PFSK-1 (cell line): ENCODE results near the gene HDDC3.

Experiments
- FOXP2 ChIP-seq: optimal IDR thresholded peaks from 2 replicates; pipeline ENCODE3; 2011; ENCODE audit warnings: borderline replicate concordance, control low read depth, inconsistent platforms; ENCODE audit not compliant: insufficient read depth; ENCODE audit errors: extremely low read length, extremely low read depth
- POLR2AphosphoS5 ChIP-seq: IDR thresholded peaks from 2 replicates; pipeline ENCODE4 v1.6.1; 2012; ENCODE audit warnings: low read depth, mild to moderate bottlenecking, control low read depth, low read length, moderate library complexity
- SIN3A ChIP-seq: IDR thresholded peaks from 2 replicates; pipeline ENCODE4 v1.6.1; 2012; ENCODE audit warnings: mild to moderate bottlenecking, low read length, moderate library complexity, borderline replicate concordance; ENCODE audit not compliant: insufficient read depth
- TAF1 ChIP-seq: IDR thresholded peaks from 2 replicates; pipeline ENCODE4 v1.6.1; 2012; ENCODE audit warnings: low read length, control low read depth, borderline replicate concordance; ENCODE audit not compliant: insufficient read depth
- TF ChIP-seq, protein P1 (sequence below), 2 experiments: IDR thresholded peaks; 2 replicates each; pipeline versions ENCODE4 v1.6.1 to v1.8.0; 2011 to 2012; ENCODE audit warnings: low read depth in 2 of 2, low read length in 2 of 2, control low read depth in 1 of 2, inconsistent platforms in 1 of 2, mild to moderate bottlenecking in 1 of 2, moderate library complexity in 1 of 2; ENCODE audit not compliant: insufficient read depth in 1 of 2

HDDC3 gene

DNA sequence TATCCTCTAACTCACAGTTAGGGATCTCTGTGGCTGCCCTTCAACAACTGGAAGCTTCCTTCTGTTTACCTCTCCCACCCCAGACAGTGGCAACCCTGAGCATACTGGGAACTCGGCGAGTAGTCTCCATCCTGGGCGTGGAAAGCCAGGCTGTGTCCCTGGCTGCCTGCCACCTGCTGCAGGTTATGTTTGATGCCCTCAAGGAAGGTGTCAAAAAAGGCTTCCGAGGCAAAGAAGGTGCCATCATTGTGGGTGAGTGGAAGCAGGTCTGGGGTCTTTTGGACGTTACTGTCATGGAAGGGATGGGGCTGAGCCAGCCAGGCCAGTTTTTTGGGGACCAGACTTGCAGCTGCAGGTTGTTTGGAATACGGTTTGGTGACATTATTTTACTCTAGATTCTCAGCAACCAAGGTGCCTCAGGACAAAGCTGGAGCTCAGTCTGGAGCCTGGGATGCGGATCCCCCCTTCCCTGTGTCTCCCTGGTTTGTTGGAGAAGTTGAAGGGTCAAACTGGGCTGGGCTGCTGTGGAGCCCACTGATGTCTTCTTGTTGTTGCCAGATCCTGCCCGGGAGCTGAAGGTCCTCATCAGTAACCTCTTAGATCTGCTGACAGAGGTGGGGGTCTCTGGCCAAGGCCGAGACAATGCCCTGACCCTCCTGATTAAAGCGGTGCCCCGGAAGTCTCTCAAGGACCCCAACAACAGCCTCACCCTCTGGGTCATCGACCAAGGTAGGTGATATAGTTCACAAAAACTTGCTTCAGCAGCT lies 10.2 kb upstream of the HDDC3 start:
- TF ChIP-seq, protein P1, sequence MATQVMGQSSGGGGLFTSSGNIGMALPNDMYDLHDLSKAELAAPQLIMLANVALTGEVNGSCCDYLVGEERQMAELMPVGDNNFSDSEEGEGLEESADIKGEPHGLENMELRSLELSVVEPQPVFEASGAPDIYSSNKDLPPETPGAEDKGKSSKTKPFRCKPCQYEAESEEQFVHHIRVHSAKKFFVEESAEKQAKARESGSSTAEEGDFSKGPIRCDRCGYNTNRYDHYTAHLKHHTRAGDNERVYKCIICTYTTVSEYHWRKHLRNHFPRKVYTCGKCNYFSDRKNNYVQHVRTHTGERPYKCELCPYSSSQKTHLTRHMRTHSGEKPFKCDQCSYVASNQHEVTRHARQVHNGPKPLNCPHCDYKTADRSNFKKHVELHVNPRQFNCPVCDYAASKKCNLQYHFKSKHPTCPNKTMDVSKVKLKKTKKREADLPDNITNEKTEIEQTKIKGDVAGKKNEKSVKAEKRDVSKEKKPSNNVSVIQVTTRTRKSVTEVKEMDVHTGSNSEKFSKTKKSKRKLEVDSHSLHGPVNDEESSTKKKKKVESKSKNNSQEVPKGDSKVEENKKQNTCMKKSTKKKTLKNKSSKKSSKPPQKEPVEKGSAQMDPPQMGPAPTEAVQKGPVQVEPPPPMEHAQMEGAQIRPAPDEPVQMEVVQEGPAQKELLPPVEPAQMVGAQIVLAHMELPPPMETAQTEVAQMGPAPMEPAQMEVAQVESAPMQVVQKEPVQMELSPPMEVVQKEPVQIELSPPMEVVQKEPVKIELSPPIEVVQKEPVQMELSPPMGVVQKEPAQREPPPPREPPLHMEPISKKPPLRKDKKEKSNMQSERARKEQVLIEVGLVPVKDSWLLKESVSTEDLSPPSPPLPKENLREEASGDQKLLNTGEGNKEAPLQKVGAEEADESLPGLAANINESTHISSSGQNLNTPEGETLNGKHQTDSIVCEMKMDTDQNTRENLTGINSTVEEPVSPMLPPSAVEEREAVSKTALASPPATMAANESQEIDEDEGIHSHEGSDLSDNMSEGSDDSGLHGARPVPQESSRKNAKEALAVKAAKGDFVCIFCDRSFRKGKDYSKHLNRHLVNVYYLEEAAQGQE (IDR thresholded peaks at IDR 0.05; ENCODE audit: insufficient read depth in 1 of 2, low read depth in 2 of 2, low read length in 2 of 2), result no peak
- no peak for TF ChIP-seq POLR2AphosphoS5

DNA sequence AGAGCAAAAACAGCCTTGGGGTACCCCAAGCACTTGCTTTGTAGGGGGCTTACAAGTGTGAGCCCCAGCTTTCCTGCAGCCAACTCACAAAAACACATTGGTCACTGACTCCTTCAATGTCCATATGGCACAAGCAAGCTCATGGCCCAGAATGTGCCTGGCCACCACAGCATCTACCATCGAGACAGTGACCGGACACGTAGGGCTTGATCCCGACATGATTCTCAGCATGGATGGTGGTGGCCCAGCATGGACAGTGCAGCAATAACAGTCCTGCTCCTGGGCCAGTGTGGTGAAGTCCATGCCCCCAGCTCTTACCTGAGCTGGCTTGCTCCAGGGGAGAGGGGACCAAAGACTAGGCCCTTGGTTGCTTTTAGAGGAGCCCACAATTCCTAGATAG lies 8.7 kb upstream of the HDDC3 start:
- TF ChIP-seq POLR2AphosphoS5 (no peak), TAF1 (no peak), FOXP2 (no peak), SIN3A (no peak)
- TF ChIP-seq, protein P1 (IDR thresholded peaks at IDR 0.05; ENCODE audit: insufficient read depth in 1 of 2, low read depth in 2 of 2, low read length in 2 of 2), result no peak

DNA sequence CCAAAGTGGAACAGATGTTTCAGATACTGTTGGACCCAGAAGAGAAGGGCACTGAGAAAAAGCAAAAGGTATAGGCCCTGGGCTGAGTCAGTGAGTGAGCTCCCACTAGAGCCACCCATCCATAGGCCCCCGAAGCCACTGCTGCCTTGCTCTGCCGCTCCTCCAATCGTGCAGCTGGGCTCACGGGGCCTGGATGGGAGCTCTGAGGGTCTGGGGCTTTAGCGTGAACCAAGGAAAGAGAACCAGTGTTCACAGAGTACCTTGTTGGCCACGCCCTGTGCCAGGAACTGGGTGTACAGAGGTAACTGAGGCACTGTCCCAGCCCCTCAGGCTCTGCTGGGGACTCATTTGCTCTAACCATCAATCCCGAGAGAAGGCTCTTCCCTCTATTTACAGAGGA lies 7.4 kb upstream of the HDDC3 start:
- TF ChIP-seq, protein P1 (IDR thresholded peaks at IDR 0.05; ENCODE audit: insufficient read depth in 1 of 2, low read depth in 2 of 2, low read length in 2 of 2), result no peak
- TF ChIP-seq FOXP2, result no peak
- TF ChIP-seq POLR2AphosphoS5, result no peak
- TF ChIP-seq SIN3A, result no peak
- no peak for TF ChIP-seq TAF1

DNA sequence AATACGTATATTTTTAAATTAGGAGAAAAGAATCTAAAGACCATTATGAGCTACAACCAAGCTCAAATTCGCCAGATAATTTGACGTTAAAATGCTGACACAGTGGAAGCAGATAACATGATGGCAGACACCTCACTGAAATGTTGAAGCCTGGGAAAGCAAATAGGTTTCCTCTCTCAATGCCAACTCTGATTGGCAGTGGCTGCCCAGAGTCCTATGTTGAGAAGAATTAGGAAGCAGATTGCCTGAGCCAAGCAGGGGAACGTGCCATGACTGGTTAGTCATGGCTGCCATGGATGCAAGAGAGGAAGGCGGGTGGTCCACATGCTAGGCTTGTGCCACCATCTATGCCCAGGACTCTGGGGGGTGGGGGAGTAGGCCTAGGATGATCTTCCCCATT lies 5.9 kb upstream of the HDDC3 start:
- TF ChIP-seq SIN3A, result no peak

DNA sequence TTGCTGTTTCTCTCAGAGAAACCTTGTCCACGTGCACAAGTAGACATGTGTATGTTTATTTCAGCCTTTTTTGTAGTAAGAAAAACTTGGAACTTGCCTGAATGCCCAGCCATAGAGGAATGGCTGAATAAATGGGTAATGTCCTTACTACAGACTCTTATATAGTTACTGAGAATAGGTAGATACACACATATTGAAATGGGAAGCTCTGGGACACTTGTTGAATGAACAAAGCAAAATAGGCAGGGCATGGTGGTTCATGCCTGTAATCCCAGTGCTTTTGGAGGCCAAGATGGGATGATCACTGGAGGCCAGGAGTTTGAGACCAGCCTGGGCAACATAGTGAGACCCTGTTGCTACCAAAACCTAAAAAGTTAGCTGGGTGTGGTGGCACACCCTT lies 4.5 kb upstream of the HDDC3 start:
- TF ChIP-seq SIN3A, result no peak
- TF ChIP-seq POLR2AphosphoS5, result no peak
- no peak for TF ChIP-seq TAF1

DNA sequence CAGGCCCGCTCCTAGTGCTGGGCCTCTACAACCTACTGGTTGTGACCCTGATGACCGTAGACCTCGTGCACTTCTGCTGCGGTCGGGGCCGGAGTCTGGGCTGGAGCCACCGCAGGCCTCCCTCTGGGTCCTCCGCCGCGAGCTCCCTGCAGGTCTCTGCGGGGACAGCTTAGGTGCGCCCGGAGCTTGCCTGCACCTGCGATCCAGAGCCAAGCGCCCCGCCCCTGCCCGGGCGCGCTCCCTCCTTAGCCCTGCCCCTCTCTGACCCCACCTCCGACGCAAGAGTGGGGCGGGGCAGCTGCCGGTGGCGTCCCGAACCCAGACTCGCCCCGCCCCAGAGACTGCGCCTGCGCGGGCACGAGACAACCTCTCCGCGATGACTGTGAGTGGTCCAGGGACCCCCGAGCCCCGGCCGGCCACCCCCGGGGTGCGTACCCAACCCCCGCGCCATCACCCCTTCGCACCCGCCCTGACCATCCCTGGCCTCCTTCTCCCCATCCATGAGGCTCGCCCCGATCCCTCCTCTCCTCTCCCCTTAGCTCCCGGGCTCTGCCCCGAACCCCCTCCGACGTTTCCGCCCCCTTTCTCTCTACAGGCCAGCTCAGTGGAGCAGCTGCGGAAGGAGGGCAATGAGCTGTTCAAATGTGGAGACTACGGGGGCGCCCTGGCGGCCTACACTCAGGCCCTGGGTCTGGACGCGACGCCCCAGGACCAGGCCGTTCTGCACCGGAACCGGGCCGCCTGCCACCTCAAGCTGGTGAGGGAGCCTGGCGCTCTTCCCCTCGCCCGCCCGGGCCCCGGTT lies 2.8 kb upstream of the HDDC3 start, which contains the start of gene UNC45A:
TSS of gene UNC45A (plus strand) at position 337 of the 803 bp plus-strand sequence. CDS start at position 377, 40 bp downstream.
- peak; percentile 86 for TF ChIP-seq FOXP2
- TF ChIP-seq SIN3A, result no peak
- peak; percentile 79; the same call in 1 of the 2 replicates for TF ChIP-seq POLR2AphosphoS5
- TF ChIP-seq TAF1, result 0 out of 2 replicates have a peak, but pooled peaks have one; percentile 6
- TF ChIP-seq, protein P1 (IDR thresholded peaks at IDR 0.05; ENCODE audit: insufficient read depth in 1 of 2, low read depth in 2 of 2, low read length in 2 of 2), result no peak
